ENCODE measurements around the gene RBMS3.

RBMS3 gene

GRCh38 chr3:29679944-29680343 lies 399.1 kb downstream of the RBMS3 start:
- no peak for DNase-seq (ENCODE audit: low spot score)

- DNase-seq (ENCODE audit: low spot score), result no peak
Observed at GRCh38 chr3:29683018-29683993, 402.4 kb downstream of the RBMS3 start.

- DNase-seq (ENCODE audit: low spot score), result no peak
Observed at GRCh38 chr3:29686889-29687592, 406.2 kb downstream of the RBMS3 start.

GRCh38 chr3:29690686-29691353 lies 409.9 kb downstream of the RBMS3 start:
- DNase-seq (ENCODE audit: low spot score), result no peak

- DNase-seq (ENCODE audit: low spot score), result no peak
Observed at GRCh38 chr3:29693863-29694262, 413.0 kb downstream of the RBMS3 start.

GRCh38 chr3:29694331-29694730 lies 413.5 kb downstream of the RBMS3 start:
- DNase-seq (ENCODE audit: low spot score), result no peak

GRCh38 chr3:29694783-29695182 lies 413.9 kb downstream of the RBMS3 start:
- DNase-seq (ENCODE audit: low spot score), result no peak

GRCh38 chr3:29695201-29695600 lies 414.3 kb downstream of the RBMS3 start:
- DNase-seq (ENCODE audit: low spot score), result no peak

GRCh38 chr3:29695643-29696198 lies 414.9 kb downstream of the RBMS3 start:
- no peak for DNase-seq (ENCODE audit: low spot score)

- DNase-seq (ENCODE audit: low spot score), result no peak
Observed at GRCh38 chr3:29696311-29696710, 415.4 kb downstream of the RBMS3 start.

- DNase-seq (ENCODE audit: low spot score), result no peak
Observed at GRCh38 chr3:29697989-29698388, 417.1 kb downstream of the RBMS3 start.

- no peak for DNase-seq (ENCODE audit: low spot score)
Observed at GRCh38 chr3:29700256-29700655, 419.4 kb downstream of the RBMS3 start.

GRCh38 chr3:29701326-29701983 lies 420.6 kb downstream of the RBMS3 start:
- no peak for DNase-seq (ENCODE audit: low spot score)

- DNase-seq (ENCODE audit: low spot score), result no peak
Observed at GRCh38 chr3:29705906-29706844, 425.3 kb downstream of the RBMS3 start.

GRCh38 chr3:29708884-29709283 lies 428.0 kb downstream of the RBMS3 start:
- DNase-seq (ENCODE audit: low spot score), result no peak

- no peak for DNase-seq (ENCODE audit: low spot score)
Observed at GRCh38 chr3:29711255-29711771, 430.4 kb downstream of the RBMS3 start.

GRCh38 chr3:29716213-29716612 lies 435.3 kb downstream of the RBMS3 start:
- no peak for DNase-seq (ENCODE audit: low spot score)

GRCh38 chr3:29718661-29719065 lies 437.8 kb downstream of the RBMS3 start:
- no peak for DNase-seq (ENCODE audit: low spot score)

GRCh38 chr3:29720665-29721064 lies 439.8 kb downstream of the RBMS3 start:
- no peak for DNase-seq (ENCODE audit: low spot score)

GRCh38 chr3:29721789-29722188 lies 440.9 kb downstream of the RBMS3 start:
- no peak for DNase-seq (ENCODE audit: low spot score)

Measured in Ammon's horn (tissue), 1 donor.